Activated T-cell treated with anti-CD3 and anti-CD28 coated beads for 48 hours (primary cell): ENCODE measurements around the gene LRFN3.
A peak's percentile ranks its signal among the peaks of the same experiment; 100 is the strongest.
"Not testable (repeated sequence)": the region's sequence is repeated elsewhere in the genome, so short reads cannot be mapped to it uniquely, and the experiment has no call there.

ENCODE experiments used
- DNase-seq: peaks from one replicate; pipeline ENCODE4 v3.0.0-alpha.2; 2020; ENCODE audit warnings: low read depth

The LRFN3 gene, protein sequence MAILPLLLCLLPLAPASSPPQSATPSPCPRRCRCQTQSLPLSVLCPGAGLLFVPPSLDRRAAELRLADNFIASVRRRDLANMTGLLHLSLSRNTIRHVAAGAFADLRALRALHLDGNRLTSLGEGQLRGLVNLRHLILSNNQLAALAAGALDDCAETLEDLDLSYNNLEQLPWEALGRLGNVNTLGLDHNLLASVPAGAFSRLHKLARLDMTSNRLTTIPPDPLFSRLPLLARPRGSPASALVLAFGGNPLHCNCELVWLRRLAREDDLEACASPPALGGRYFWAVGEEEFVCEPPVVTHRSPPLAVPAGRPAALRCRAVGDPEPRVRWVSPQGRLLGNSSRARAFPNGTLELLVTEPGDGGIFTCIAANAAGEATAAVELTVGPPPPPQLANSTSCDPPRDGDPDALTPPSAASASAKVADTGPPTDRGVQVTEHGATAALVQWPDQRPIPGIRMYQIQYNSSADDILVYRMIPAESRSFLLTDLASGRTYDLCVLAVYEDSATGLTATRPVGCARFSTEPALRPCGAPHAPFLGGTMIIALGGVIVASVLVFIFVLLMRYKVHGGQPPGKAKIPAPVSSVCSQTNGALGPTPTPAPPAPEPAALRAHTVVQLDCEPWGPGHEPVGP

DNA sequence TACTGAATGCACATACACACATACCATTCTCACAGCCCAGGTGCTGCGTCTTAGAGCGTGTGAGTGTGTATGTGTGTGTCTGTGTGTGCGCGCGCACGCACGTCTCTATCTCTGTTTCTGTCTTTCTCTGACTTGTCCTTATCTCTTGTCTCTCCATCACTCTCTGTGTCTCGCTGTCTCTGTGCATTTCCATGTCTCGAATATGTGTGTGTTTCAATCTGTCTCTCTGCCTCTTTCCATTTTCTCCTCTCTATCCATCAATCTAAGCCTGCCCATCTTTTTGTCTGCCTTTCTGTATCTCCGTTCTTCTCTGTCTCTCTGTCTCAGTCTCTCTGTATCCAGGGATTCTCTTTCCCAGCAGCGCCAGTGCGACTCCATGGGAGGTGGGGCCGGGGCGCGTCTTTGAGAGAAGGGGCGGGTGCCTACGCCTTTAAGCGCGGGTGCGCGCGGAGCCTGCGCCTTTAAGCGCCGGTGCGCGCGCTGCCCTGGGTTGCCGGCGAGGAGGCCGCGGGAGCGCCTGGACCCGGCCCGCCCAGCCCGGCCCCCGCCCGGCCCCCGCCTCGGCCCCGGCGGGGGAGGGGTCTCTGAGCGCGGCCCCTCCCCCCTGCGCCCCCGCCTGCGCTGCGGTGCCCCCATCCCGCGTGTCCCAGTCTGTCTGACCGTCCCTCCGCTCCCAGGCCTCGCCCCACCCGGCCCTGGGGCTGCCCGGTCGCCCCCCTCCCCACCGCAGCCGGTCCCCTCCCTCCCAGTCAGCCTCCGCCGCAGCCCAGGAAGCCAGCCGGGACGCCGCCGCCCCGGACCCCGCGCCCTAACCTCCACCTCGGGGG lies at the start of gene LRFN3:
Gene LRFN3, plus strand, starts transcription at position 464 of the 827 bp plus-strand sequence. CDS start 3,052 bp downstream, outside the sequence.
- peak; percentile 66 for DNase-seq

DNA sequence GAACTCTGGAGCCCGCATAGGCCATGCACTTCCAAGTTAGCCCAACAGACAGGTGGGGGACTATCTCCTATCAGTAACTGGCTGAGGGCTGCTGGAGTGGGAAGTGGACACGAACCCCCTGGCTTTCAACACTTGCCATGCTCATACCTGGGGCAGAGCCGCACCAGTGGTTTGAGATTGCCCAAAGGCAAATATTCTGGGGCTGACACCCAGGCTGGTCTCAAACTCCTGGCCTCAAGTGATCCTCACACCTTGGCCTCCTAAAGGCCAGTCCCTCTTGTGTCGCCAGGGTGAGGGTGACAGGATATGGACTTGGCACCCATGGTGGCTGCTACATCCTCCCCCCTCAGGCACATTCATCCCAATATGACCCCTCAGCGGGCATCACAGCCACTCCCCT lies 49.0 kb upstream of the LRFN3 start:
- no peak for DNase-seq

DNA sequence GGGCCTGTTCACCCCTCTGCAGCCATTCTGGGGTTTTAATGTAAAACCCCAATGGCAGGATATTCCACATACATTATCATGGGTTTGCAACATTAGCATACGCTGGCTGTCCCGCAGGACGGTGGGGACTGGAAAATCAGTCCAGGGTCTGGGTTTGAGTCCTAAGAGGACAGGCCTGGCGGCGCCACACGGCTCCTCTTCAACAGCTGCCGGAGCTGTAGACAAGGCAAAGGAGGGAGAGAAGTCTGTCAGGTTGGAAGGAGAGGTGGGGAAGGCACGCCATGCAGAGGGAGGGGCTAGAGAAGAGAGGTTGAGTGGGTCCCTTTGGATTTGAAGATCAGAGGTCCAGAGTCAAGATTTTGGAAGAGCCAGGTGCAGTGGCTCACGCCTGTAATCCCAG lies 47.8 kb upstream of the LRFN3 start:
- no peak for DNase-seq

DNA sequence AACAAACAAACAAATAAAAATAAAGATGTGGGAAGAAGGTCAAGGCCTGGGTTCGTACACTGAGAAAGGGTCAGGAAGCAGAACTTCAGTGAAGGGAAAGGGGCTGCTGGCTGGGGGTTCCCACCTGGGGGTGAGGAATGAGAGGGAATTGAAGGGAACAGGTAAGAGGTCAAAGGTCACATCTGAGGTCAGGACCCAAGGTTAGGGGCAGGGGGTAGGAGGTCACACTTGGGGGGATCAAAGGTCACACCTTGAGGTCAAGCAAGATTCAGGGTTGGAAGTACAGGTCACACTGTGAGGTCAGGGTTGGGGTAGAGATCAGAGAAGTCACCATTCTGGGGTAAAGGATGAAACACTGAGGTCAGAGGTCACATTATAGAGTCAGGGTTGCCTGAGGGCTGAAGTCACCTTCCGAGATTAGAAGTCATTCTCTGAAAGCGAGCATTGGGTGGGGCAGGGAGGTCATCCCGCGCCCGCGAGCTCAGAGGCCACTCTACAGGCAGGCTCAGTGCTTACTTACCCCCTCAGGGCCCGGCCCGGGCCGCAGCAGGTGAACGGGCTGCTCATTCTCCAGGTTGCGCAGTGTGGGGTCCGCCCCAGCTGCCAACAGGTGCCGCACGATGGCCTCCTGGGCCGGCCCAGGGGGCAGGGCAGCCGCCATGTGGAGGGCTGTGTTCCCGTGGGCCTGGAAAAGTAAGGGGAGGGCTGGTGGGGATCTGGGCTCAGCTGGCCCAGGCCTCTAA lies 46.6 kb upstream of the LRFN3 start:
- no peak for DNase-seq

DNA sequence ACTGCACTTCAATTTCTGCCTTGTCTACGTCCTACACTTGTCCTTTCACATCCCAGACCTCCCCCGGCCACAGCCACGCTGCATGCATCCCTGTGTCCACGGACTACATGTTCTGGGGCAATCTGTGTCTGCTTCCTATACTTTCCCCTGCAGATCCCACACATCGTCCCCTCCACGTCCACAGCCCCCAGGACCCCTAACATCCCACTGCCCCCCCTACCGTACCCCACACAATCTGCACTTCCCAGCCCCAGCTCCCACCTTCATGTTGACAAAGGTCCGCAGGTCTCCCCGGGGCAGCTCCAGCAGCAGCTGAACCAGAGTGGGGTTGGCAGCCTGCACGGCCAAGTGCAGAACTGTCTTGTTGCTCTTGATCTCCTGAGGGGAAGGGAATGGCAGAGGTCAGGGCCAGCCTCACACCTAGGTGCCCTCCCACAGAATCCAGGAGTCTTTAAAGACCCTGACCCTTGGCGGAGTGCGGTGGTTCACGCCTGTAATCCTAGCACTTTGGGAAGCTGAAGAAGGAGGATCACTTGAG lies 46.0 kb upstream of the LRFN3 start:
- no peak for DNase-seq

DNA sequence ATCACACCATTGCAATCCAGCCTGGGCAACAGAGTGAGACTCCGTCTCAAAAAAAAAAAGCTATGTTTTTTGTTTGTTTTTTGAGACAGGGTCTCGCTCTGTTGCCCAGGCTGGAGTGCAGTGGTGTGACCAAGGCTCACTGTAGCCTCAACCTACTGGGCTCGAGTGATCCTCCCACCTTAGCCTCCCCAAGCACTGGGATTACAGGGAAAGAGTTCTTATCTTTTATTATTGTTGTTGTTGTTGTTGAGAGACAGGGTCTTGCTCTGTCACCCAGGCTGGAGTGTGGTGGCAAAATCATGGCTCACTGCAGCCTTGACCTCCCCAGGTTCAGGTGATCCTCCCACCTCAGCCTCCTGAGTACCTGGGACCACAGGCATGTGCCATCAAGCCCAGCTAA lies 44.4 kb upstream of the LRFN3 start:
- not testable (repeated sequence) for DNase-seq

DNA sequence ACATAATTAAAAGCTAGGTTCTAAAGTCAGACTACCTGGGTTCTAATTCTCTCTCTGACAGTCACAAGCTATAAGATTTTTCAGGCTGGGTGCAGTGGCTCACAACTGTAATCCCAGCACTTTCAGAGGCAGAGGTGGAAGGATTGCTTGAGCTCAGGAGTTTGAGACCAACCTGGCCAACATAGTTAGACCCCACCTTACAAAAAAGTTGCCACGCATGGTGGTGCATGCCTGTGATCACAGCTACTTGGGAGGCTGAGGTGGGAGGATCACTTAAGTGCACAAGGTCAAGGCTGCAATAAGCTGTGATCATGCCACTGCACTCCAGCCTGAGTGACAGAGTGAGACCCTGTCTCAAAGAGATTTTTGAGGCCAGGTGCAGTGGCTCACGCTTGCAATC lies 41.8 kb upstream of the LRFN3 start:
- no peak for DNase-seq

DNA sequence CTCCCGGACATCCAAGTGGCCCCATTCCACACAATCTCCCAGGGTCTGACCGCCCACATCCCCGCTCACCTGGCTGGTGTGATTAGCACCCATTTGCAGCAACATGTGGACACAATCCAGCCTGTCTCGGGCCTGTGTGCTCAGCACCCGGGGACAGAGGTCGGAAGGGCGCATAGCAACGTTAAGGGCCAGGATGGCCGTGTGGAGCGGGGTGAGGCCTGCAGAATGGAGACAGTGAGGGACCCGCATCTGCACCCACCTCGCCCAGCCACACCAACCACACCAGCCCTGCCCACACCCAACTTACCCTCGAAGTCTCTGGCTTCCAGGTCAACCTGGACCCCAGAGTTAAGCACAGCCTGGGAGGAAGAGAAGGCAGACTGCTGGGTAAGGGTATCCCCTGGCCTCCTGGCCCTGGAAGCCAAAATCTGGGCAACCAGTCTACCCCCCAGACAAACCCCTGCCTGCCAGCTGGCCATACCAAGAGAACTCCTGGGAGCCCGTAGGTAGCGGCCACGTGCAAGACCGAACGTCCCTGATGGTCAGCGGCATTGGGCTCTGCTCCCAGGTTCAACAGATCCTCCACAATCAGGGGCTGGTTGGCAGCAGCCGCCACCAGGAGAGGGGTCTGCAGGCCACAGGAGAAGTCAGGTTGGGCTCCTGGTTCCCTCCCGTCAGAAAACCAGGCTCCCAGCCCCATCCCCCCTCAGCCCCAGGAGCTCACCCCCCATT lies 40.1 kb upstream of the LRFN3 start:
- DNase-seq: no peak

DNA sequence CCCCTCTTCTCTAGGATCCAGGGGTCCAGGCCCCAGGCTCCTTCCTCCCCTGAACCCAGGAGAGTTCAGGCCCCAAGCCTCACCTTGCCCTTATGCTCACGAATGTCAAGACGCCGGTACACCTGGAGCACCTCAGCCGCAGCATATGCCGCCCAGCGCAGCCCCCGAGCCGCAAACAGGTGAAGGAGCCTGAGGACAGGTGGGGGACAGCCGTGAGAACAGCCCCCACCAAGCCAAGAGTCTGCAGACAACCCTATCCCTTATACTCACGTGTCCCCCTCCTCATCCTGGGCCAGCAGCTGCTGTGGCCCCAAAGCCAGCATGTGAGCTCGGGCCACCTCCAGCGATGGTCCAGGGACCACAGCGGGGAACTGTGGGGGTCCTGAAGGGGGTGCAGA lies 39.5 kb upstream of the LRFN3 start:
- no peak for DNase-seq

DNA sequence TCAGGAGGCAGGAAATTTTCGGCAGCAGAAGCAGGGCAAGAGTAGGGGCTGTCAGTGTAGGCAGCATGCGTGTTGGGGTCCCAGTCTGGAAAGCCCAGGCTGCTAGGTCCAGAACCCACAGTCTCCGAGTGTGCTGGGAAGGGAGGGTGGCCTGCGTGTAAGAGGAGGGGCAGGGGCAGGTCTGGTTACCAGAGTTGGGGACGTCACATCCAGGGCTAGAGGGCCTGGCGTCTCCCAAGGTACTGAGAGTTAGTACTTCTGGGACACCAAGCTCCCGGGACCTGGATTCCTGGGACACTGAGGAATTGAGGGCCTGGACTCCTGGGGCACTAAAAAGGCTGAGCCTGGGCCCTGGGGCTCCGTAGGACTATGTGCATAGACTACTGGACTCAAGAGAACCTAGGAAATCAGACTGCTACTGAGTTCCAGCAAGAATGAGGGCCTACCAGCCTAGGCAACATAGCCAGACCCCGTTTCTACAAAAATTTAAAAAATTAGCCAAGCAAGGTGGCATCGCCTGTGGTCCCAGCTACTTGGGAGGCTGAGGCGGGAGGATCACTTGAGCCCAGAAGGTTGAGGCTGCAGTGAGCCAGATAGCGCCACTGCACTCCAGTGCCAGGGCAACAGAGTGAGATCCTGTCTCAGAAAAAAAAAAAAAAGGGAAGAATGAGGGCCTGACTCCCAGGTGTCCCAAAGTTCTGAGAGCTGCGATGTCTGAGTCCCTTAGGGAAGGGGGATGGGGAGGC lies 38.3 kb upstream of the LRFN3 start:
- no peak for DNase-seq

DNA sequence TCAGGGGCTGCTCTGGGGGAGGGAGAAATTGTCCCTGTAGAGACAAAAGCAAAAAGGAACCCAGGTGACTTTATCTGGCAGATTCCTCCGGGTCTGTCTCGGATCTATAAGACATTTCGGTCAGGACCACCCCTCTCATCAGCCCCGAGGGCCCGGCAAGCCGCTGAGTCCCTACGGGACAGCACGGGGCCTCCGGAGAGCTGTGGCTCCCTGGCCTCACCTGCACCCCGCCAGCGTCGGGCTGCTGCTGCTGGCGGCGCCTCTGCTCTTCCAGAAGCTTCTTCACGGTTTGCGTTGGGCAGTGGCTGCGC lies 37.7 kb upstream of the LRFN3 start:
- DNase-seq: no peak

DNA sequence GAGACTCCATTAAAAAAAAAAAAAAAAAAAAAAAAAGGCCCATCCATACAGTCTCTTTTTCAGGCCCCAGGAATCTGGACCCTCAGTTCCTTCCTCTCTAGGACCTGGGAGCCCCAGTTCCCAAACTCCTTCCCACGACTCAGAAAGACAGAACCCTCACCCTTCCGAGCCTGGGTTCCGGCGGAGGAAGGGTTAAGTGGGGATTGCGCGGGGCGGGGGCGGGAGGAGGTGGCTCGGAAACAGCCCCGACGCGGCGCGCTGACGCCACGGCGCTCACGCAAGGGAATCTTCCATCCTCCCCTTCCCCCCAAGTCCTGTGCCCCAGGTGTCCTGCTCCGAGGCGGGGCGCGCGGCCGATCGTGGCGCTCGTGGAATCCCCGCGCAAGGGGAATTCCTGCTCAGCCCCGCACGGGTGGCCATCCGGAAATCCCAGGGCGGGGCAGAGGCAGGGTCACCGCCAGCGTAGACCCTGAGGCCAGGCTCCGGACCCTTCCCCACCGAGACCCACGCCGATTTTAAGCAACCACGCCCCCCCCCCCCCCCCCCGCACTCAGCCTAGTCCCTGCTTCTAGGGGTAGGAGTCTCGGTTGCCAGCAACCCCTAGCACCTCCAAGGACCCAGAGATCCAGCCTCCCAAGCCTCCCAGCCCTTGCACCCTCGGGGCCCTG lies 36.5 kb upstream of the LRFN3 start:
- DNase-seq: peak; percentile 86

DNA sequence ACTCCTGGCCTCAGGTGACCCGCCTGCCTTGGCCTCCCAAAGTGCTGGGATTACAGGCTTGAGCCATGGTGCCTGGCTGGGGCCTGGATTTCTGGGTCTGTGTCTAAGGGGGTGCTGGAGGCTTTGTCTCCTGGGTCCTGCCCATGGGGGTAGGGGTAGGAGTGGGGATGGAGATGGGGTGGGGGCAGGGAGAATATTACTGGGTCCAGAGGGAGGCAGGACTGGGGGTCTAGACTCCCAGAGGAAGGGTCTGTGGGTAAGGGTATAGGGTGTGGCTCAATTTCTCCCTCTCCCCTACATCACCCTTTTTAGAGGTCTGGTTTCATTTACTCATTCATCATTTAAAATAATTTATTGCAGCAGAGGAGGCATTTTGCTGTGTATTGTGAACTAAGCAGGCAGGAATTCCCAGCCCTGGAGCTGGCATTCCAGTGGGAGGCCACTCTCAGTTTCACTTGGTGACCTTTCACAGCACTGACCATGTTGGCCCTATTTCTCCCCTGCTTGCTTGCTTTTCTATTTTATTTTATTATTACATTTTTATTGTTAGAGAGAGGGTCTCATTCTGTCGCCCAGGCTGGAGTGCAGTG lies 35.0 kb upstream of the LRFN3 start:
- no peak for DNase-seq

DNA sequence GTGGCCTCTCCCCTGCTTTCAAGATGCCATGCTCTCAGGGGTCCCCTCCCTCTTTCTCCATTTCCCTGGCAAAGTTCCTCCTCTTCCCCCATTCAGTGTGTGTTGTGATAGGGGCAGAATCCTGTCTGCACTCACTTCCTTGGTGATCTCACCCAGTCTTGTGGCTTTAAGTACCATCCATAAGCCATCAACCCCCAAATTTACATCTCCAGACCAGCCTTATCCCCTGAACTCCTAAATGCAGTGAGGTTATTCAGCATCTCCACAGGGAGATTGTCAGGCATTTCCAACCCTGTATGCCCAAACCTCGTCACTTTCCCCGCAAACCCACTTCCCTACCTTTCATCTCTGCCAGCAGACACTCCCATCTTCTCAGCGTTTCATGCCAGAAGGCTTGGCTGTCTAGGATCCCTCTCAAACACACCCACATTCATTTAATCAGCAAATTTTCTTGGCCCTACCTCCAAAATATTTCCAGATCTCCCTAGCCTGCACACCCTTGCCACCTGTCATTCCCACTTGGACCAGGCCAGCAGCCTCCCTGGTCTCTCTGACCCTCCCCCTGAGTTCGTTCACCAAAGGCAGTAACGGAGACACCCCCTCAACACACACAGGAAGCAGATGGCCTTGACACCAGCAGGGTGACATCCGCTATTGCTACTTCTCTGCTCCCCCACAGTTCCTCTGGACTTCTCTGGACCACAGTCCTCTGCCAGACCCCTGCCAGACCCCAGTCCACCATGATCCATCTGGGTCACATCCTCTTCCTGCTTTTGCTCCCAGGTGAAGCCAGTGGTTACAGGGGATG lies 34.1 kb upstream of the LRFN3 start, which contains the start of gene HCST:
Gene HCST, plus strand, starts transcription at position 676 of the 808 bp plus-strand sequence. Its CDS starts 65 bp downstream, at position 741.
- no peak for DNase-seq

DNA sequence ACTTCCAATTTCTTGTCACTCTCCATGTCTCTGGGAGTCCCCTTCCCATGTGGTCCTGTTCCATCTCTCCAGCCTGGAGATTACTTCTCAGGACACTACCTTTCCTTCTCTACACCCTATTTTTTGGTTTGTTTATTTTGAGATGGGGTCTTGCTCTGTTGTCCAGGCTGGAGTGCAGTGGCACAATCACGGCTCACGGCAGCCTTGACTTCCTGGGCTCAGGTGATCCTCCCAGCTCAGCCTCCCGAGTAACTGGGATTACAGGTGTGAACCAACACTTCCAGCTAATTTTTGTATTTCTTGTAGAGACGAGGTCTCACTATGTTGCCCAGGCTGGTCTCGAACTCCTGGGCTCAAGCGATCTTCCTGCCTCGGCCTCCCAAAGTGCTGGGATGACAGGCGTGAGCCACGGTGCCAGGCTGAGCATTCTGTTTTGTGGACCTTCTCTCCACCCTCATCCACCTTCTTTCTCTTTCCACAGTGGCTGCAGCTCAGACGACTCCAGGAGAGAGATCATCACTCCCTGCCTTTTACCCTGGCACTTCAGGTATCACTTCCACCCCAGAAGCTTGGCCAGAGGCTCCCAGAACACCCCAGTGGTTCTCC lies 33.2 kb upstream of the LRFN3 start:
- no peak for DNase-seq

DNA sequence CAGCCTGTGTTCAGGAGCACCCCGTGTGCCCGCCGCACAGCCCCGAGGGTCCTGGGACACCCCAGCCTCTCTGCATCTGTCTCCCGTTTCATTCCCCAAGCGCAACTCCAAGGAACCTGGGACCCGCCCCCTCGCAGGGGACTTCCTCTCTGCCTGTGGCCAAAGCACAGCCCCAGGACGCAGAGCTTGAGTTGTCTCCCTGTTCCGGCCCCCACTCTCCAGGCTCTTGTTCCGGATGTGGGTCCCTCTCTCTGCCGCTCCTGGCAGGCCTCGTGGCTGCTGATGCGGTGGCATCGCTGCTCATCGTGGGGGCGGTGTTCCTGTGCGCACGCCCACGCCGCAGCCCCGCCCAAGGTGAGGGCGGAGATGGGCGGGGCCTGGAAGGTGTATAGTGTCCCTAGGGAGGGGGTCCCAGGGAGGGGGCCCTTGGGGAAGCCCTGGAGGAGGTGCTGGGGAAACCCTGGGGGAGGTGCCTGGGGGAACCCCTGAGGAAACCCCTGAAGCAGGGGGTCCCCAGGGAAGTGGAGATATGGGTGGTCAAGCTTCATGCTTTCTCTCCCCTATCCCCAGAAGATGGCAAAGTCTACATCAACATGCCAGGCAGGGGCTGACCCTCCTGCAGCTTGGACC lies 32.5 kb upstream of the LRFN3 start:
- DNase-seq: peak; percentile 78

DNA sequence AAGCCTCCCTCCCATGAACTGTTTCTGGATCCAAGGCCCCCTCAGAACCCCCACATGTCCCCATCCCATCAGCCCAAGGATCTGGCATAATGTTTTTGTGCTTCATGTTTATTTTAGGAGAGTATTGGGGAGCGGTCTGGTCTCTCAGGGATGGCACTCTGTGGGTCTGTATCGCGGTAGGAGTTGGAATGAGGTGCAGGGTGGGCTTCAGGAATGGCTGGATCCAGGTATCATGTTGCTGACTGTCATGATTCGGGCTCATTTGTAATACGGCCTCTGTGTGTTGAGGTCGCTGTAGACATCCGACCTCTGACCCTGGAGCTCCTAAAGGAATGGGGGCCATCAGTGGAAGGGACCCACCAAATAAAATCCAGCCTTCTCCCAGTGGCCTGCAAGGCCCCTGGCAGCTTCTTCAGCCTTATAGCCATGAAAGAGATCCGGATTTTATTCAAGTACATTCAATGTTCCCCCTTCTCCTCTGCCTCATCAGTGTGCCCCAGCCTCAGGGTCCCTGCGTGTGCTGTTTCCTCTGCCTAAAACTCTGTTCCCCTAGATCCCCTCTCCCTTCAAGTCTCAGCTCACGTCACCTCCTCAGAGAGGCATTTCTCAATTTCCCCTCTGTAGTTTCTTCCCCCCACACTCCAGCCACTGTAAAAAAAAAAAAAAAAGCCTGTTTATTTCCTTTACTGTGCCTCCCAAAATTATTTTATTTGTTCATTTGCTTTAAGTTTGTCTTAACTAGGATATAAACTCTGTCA lies 31.7 kb upstream of the LRFN3 start:
- no peak for DNase-seq
